Spinal cord (tissue), 10 donors: ENCODE data around the gene ANXA11. TPM values are rescaled to one million over a fixed set of nuclear protein-coding genes. Genes with fewer than 3 reads are reported as not detected.
A peak's percentile ranks its signal among the peaks of the same experiment; 100 is the strongest.

ENCODE experiments used
- DNase-seq, 6 donors: peaks; one replicate each; pipeline versions ENCODE4 v3.0.0 to v3.0.0-alpha.2; 2013 to 2015; ENCODE audit warnings: low spot score in 6 of 6, low read depth in 4 of 6
- H3K27ac ChIP-seq: one replicate; pipeline ENCODE4 v1.5.1; 2013; ENCODE audit warnings: low read depth, low read length, control low read depth
- H3K27me3 ChIP-seq: one replicate; pipeline ENCODE4 v1.6.1; 2013; ENCODE audit warnings: low read length; ENCODE audit not compliant: control insufficient read depth, insufficient read depth
- H3K36me3 ChIP-seq: one replicate; pipeline ENCODE4 v1.6.1; 2013; ENCODE audit warnings: low read length; ENCODE audit not compliant: control insufficient read depth, insufficient read depth
- H3K4me1 ChIP-seq: one replicate; pipeline ENCODE4 v1.6.1; 2013; ENCODE audit warnings: low read length; ENCODE audit not compliant: control insufficient read depth, insufficient read depth
- H3K4me3 ChIP-seq: one replicate; pipeline ENCODE4 v1.5.1; 2013; ENCODE audit warnings: low read depth, low read length, control low read depth
- H3K9me3 ChIP-seq: one replicate; pipeline ENCODE4 v1.6.1; 2013; ENCODE audit warnings: low read length; ENCODE audit not compliant: control insufficient read depth, insufficient read depth
- WGBS: methylation state at CpG from one replicate; pipeline ENCODE4 v1.1.5; 2013; ENCODE audit warnings: missing lambda C conversion rate; ENCODE audit not compliant: insufficient coverage; 5-methylcytosine and 5-hydroxymethylcytosine counted together
- polyA plus RNA-seq, 2 donors: library from polyadenylated mRNA; unstranded; fragments of 120-200 nt; gene quantifications; one replicate each; pipeline ENCODE4 v1.2.1, GENCODE V29; 2013; ENCODE audit not compliant: insufficient read length in 2 of 2
- total RNA-seq, 2 donors: library from RNA; depleted of rRNA in 1 of 2; stranded (reverse); fragments of 120-200 nt in 1 of 2; fragments of >200 nt in 1 of 2; gene quantifications; one replicate each; pipeline versions ENCODE4 v1.2.3 to v1.2.4, GENCODE V29; 2013 to 2014
- donor health status: healthy.

Gene ANXA11
- total and polyA plus RNA-seq, 4 donors, result 19.0 to 88.8 (median 25.9) TPM

- Histone ChIP-seq H3K4me1 (peaks cover 24% of the 10 kb centered on the region), H3K36me3 (no peaks in the 10 kb centered on the region), H3K27ac (no peak overlapping the region), H3K9me3 (no peaks in the 10 kb centered on the region), H3K4me3 (no peak overlapping the region), H3K27me3 (no peaks in the 10 kb centered on the region)
- no peak for DNase-seq
- 92% methylated on average over 12 of the region's 13 CpGs for WGBS
Observed at GRCh38 chr10:80168679-80169380, 36.5 kb downstream of the ANXA11 start.

GRCh38 chr10:80168162-80168511, 37.2 kb downstream of the ANXA11 start:
- no peak overlapping the region for H3K27ac ChIP-seq
- H3K9me3 ChIP-seq, result no peaks in the 10 kb centered on the region
- WGBS, result 71% methylated on average over 5 of the region's 7 CpGs
- DNase-seq, result no peak
- H3K36me3 ChIP-seq, result no peaks in the 10 kb centered on the region
- no peak overlapping the region for H3K4me3 ChIP-seq
- H3K4me1 ChIP-seq, result peaks cover 24% of the 10 kb centered on the region
- H3K27me3 ChIP-seq, result no peaks in the 10 kb centered on the region

GRCh38 chr10:80167471-80168161, 37.7 kb downstream of the ANXA11 start:
- H3K27me3 ChIP-seq, result no peaks in the 10 kb centered on the region
- H3K4me1 ChIP-seq, result peaks cover 19% of the 10 kb centered on the region
- no peaks in the 10 kb centered on the region for H3K36me3 ChIP-seq
- WGBS, result 79% methylated on average over 5 of the region's 8 CpGs
- H3K27ac ChIP-seq, result peak overlapping the region; percentile 33
- no peaks in the 10 kb centered on the region for H3K9me3 ChIP-seq
- H3K4me3 ChIP-seq, result no peak overlapping the region
- peak in 1 of 6 donors; percentile 55 for DNase-seq

- no peak overlapping the region for H3K27ac ChIP-seq
- no peak overlapping the region for H3K4me3 ChIP-seq
- WGBS, result 91% methylated on average over 24 of the region's 28 CpGs
- H3K9me3 ChIP-seq, result no peaks in the 10 kb centered on the region
- no peak for DNase-seq
- no peaks in the 10 kb centered on the region for H3K36me3 ChIP-seq
- no peaks in the 10 kb centered on the region for H3K27me3 ChIP-seq
- peaks cover 16% of the 10 kb centered on the region for H3K4me1 ChIP-seq
Observed at GRCh38 chr10:80166581-80167470, 38.5 kb downstream of the ANXA11 start.

- H3K4me3 ChIP-seq, result no peak overlapping the region
- no peak for DNase-seq
- 80% methylated on average over 6 of the region's 7 CpGs for WGBS
- no peaks in the 10 kb centered on the region for H3K9me3 ChIP-seq
- H3K4me1 ChIP-seq, result peaks cover 16% of the 10 kb centered on the region
- no peaks in the 10 kb centered on the region for H3K27me3 ChIP-seq
- H3K27ac ChIP-seq, result no peak overlapping the region
- H3K36me3 ChIP-seq, result no peaks in the 10 kb centered on the region
Observed at GRCh38 chr10:80165173-80165572, 40.2 kb downstream of the ANXA11 start.

GRCh38 chr10:80164596-80164995, 40.7 kb downstream of the ANXA11 start:
- no peaks in the 10 kb centered on the region for H3K36me3 ChIP-seq
- no peaks in the 10 kb centered on the region for H3K27me3 ChIP-seq
- DNase-seq, result no peak
- H3K9me3 ChIP-seq, result no peaks in the 10 kb centered on the region
- H3K27ac ChIP-seq, result no peak overlapping the region
- 88% methylated on average over 5 of the region's 7 CpGs for WGBS
- peaks cover 16% of the 10 kb centered on the region for H3K4me1 ChIP-seq
- H3K4me3 ChIP-seq, result no peak overlapping the region

GRCh38 chr10:80163741-80164341, 41.5 kb downstream of the ANXA11 start:
- H3K9me3 ChIP-seq, result no peaks in the 10 kb centered on the region
- peaks cover 18% of the 10 kb centered on the region for H3K4me1 ChIP-seq
- WGBS, result 50% methylated on average over 6 of the region's 8 CpGs
- H3K27me3 ChIP-seq, result no peaks in the 10 kb centered on the region
- no peak overlapping the region for H3K4me3 ChIP-seq
- DNase-seq, result peak in 2 of 6 donors; percentile 31 to 64
- H3K36me3 ChIP-seq, result no peaks in the 10 kb centered on the region
- no peak overlapping the region for H3K27ac ChIP-seq

GRCh38 chr10:80161321-80162083, 43.8 kb downstream of the ANXA11 start:
- Histone ChIP-seq H3K9me3 (no peaks in the 10 kb centered on the region), H3K4me3 (no peak overlapping the region), H3K36me3 (peaks cover 6% of the 10 kb centered on the region), H3K27me3 (no peaks in the 10 kb centered on the region), H3K27ac (no peak overlapping the region), H3K4me1 (peaks cover 16% of the 10 kb centered on the region)
- 60% methylated on average over 17 of the region's 21 CpGs for WGBS
- peak in 2 of 6 donors; percentile 23 to 26 for DNase-seq
